ENCODE results near the gene C1QL1.

- TF ChIP-seq CTCF (IDR thresholded peaks at IDR 0.05) (no peak), POLR2A (IDR thresholded peaks at IDR 0.05; ENCODE audit: low read depth) (no peak)
Observed at GRCh38 chr17:44979426-44979995, 11.4 kb upstream of the C1QL1 start.
